HG03469 (cell line): Measurements from ENCODE around the gene ERGIC1.

ENCODE experiments used
- ATAC-seq: cut with Tn5 transposase; IDR thresholded peaks from one replicate; pipeline ENCODE4 v1.9.1; 2021; ENCODE audit warnings: mild to moderate bottlenecking, moderate library complexity, moderate number of reproducible peaks; ENCODE audit not compliant: unreplicated experiment

The ERGIC1 gene

GRCh38 chr5:172941067-172941516 lies 107.0 kb downstream of the ERGIC1 start:
- ATAC-seq = no peak

GRCh38 chr5:172942556-172942955 lies 108.5 kb downstream of the ERGIC1 start:
- no peak for ATAC-seq

GRCh38 chr5:172943283-172943841 lies 109.3 kb downstream of the ERGIC1 start:
- no peak for ATAC-seq

- no peak for ATAC-seq
Measured at GRCh38 chr5:172943906-172944305, 109.9 kb downstream of the ERGIC1 start.

- ATAC-seq = no peak
Measured at GRCh38 chr5:172944741-172945140, 110.7 kb downstream of the ERGIC1 start.

- no peak for ATAC-seq
Measured at GRCh38 chr5:172945151-172945550, 111.1 kb downstream of the ERGIC1 start.

- ATAC-seq = no peak
Measured at GRCh38 chr5:172946146-172946545, 112.1 kb downstream of the ERGIC1 start.

- ATAC-seq = no peak
Measured at GRCh38 chr5:172949426-172949825, 115.4 kb downstream of the ERGIC1 start.

- no peak for ATAC-seq
Measured at GRCh38 chr5:172950176-172950965, 116.3 kb downstream of the ERGIC1 start.

GRCh38 chr5:172951371-172952033 lies 117.5 kb downstream of the ERGIC1 start:
- ATAC-seq = no peak

- ATAC-seq = no peak
Measured at GRCh38 chr5:172952034-172952511, 118.0 kb downstream of the ERGIC1 start.

- no peak for ATAC-seq
Measured at GRCh38 chr5:172953776-172954675, 120.0 kb downstream of the ERGIC1 start.

- no peak for ATAC-seq
Measured at GRCh38 chr5:172954751-172955159, 120.7 kb downstream of the ERGIC1 start.

- ATAC-seq = no peak
Measured at GRCh38 chr5:172956228-172956627, 122.2 kb downstream of the ERGIC1 start.

- ATAC-seq = no peak
Measured at GRCh38 chr5:172956936-172957335, 122.9 kb downstream of the ERGIC1 start.

GRCh38 chr5:172957458-172957857 lies 123.4 kb downstream of the ERGIC1 start:
- no peak for ATAC-seq

- ATAC-seq = no peak
Measured at GRCh38 chr5:172958331-172959046, 124.4 kb downstream of the ERGIC1 start.

GRCh38 chr5:172959824-172960799 lies 126.1 kb downstream of the ERGIC1 start:
- ATAC-seq = no peak

GRCh38 chr5:172969921-172970320 lies 135.9 kb downstream of the ERGIC1 start:
- no peak for ATAC-seq
